LNCAP (cell line): ENCODE results near the gene EDC4.

Experiments used
- TF ChIP-seq, protein P1 (sequence below): fragments of 450-650 bp; IDR thresholded peaks from 2 replicates; pipeline ENCODE4 v1.5.1; 2017; ENCODE audit warnings: mild to moderate bottlenecking

The EDC4 gene

DNA sequence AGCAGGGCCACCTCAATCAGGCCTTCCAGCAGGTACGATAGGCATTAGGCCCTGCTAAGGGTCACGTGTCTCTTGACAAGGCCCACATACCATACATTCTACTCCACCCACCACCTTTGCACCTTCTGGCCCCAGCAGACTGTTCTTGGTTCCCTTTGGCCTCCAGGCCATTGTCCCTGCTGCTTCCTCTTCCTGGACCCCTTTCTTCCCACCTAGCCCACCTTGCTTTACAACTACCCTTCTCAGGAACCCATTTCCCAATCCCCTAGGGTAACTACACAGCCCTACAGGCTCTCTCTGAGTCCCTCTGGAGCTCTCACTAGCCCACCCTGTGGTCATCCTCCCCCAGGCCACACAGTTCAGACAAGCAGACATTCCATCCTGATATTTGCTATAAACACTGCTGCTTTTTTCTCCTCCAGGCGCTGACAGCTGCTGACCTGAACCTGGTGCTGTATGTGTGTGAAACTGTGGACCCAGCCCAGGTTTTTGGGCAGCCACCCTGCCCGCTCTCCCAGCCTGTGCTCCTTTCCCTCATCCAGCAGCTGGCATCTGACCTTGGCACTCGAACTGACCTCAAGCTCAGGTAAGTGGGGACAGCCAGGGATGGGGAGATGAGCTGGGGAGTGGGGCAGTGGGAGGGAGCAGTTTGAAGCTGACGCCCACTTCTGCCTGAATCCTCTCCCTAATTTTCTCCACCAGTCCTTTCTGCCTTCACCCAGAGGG, 10.5 kb downstream of the EDC4 start:
- TF ChIP-seq, protein P1, sequence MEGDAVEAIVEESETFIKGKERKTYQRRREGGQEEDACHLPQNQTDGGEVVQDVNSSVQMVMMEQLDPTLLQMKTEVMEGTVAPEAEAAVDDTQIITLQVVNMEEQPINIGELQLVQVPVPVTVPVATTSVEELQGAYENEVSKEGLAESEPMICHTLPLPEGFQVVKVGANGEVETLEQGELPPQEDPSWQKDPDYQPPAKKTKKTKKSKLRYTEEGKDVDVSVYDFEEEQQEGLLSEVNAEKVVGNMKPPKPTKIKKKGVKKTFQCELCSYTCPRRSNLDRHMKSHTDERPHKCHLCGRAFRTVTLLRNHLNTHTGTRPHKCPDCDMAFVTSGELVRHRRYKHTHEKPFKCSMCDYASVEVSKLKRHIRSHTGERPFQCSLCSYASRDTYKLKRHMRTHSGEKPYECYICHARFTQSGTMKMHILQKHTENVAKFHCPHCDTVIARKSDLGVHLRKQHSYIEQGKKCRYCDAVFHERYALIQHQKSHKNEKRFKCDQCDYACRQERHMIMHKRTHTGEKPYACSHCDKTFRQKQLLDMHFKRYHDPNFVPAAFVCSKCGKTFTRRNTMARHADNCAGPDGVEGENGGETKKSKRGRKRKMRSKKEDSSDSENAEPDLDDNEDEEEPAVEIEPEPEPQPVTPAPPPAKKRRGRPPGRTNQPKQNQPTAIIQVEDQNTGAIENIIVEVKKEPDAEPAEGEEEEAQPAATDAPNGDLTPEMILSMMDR = no peak

DNA sequence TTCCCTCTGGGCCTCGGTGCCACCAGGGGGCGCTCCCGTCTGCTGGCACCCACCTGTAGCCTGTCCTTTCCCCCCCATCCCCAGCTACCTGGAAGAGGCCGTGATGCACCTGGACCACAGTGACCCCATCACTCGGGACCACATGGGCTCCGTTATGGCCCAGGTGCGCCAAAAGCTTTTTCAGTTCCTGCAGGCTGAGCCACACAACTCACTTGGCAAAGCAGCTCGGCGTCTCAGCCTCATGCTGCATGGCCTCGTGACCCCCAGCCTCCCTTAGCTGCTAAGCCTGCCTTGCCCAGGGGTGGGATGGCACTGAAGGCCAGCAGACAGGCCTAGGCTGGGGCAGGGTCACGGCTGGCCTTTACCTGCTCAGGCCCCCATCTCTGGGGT, 11.0 kb downstream of the EDC4 start:
- TF ChIP-seq, protein P1 = peak; percentile 94

DNA sequence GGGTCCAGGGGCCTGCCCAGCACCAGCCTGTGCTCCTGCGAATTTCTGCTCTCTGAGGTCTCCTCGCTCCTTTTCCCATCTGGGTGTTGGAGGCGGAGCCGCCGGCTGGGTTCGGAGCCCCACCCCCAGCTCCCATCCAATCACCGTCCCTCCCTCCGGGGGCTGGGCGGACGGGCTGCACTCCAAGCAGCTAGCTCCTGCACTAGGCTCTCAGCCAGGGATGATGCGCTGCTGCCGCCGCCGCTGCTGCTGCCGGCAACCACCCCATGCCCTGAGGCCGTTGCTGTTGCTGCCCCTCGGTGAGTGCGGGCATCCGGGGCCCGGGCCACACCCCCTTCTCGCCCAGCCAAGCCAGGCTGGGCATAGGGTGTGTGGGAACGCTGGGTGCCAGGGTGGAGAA, 11.8 kb downstream of the EDC4 start, which contains the start of gene NRN1L:
Gene NRN1L (plus strand): TSS at position 202 of the 400 bp plus-strand sequence. CDS start 19 bp downstream, at position 221.
- TF ChIP-seq, protein P1 = no peak

DNA sequence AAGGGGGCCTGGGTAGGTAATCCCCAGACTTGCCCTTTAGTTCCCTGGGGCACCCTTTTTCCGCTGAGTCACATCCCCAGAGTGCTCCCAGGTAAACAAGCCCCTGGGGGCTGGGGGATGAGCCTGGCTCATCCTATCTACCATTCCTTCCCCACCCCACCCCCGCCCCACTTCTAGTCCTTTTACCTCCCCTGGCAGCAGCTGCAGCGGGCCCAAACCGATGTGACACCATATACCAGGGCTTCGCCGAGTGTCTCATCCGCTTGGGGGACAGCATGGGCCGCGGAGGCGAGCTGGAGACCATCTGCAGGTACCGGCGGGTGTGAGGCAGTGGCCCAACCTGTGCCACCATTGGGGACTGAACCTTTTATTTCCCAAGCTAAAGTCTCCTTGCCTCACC, 12.7 kb downstream of the EDC4 start:
- TF ChIP-seq, protein P1 = no peak

DNA sequence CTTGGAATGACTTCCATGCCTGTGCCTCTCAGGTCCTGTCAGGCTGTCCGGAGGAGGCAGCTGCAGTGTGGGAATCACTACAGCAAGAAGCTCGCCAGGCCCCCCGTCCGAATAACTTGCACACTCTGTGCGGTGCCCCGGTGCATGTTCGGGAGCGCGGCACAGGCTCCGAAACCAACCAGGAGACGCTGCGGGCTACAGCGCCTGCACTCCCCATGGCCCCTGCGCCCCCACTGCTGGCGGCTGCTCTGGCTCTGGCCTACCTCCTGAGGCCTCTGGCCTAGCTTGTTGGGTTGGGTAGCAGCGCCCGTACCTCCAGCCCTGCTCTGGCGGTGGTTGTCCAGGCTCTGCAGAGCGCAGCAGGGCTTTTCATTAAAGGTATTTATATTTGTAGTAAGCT, 13.1 kb downstream of the EDC4 start:
- TF ChIP-seq, protein P1 = no peak

DNA sequence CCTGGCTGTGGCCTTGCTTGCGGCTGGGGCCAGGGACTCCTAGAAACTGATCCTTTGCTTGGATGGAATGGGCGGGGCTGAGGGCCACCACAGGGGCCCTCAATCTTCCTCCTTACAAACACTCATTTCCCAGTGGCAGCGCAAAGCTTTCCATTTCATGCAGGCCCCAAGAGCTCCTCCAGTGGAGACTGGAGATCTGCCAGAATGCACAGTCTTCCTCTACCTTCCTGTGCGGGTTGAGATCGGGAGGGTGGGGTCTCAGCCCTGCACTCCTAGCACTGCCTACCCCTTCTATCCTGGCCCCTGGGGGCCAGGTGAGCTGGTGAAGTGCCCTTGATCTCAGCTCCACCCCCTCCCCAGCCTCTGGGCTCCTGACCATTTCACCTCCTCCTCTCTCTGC, 13.5 kb downstream of the EDC4 start:
- TF ChIP-seq, protein P1 = no peak

DNA sequence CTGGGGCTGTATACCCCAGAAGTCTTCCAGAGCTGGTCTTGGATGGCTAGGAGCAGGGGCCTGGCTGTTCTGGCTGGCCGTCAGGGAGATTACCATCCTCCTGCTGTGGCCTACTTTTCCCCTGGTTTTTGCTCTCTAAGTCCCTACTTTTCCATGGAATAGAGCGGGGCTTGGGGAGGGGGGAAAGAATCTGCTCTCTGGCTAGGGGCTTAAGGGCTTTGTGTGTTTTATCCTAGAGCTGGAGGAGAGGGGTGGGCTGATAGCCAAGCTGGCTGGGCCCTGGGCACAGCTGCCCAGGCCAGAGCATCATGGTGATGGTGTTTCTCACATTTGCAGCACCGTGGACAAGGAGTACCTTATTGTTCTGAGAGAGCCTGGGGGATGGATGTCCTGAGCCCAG, 15.5 kb downstream of the EDC4 start:
- TF ChIP-seq, protein P1 = no peak

DNA sequence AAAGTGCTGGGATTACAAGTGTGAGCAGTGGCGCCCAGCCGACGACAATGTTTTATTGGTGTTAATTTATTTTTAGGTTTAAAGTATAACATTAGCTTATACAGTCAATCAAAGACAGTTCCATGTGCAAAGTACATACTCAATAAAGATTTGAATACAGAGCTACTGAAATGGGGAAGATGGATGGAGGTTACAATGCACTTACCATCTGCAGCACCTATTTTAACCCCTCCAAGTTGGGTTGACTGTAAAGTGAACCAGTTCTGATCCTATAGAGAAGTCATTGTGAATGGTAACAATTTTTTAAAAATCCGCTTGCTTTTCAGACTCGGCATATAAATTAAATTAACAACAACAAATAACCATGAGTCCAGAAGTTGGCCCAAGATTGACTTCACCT, 19.5 kb downstream of the EDC4 start:
- TF ChIP-seq, protein P1 = no peak
